ENCODE results near the gene RGL1. TPM values are rescaled to one million over a fixed set of nuclear protein-coding genes. Genes with fewer than 3 reads are reported as not detected.

RGL1 gene
- total RNA-seq, 1 donor from 2014 or later = 20.9 TPM

DNA sequence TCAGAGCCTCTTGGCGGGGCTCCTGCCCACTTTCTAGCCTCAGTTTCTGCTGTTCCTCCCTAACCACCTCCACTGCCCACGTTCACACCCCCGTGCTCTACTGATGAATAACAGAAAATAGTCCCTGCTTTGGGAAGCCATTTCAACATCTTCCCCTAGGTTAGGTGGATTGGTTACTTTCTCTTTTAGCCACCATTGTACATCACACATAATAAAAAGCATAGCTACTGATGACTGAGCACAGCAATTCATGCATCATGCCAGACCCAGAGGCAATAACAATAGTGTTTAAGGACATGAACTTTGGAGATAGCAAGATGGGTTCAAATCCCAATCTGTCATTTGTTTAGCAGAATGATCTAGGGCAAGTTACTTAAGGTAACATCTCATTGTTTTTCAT is 158.0 kb downstream of the RGL1 start:
- Mint-ChIP-seq H3K9me3 (ENCODE audit: low read depth) (no peaks in the 10 kb centered on the region), H3K4me3 (ENCODE audit: unreplicated experiment) (no peak overlapping the region)

DNA sequence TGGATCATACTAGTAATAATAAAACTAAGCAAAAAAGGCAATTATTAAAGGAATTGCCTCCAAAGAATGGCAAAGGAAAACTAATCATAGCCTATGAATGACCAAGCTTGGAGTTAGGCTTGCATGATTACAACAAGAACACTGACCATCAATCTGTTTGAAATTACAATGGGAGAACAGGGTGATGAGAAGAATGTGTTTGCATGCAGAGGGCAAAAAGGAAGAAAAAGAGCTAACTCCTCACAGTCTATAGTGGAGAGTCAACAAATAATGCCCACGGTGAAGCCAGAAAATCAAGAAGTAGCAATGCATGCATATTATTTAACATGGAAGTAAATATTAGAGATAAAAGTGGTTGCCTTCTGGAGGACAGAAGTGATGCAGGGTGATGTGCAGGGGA is 160.8 kb downstream of the RGL1 start:
- Mint-ChIP-seq H3K27me3 (ENCODE audit: low read depth) (no peaks in the 10 kb centered on the region), H3K27ac (ENCODE audit: unreplicated experiment) (no peak overlapping the region), H3K36me3 (ENCODE audit: low read depth) (peaks cover 12% of the 10 kb centered on the region), H3K4me1 (ENCODE audit: low read depth) (peaks cover under 1% of the 10 kb centered on the region), H3K9me3 (ENCODE audit: low read depth) (no peaks in the 10 kb centered on the region), H3K4me3 (ENCODE audit: unreplicated experiment) (no peak overlapping the region)
- TF ChIP-seq, protein P1, sequence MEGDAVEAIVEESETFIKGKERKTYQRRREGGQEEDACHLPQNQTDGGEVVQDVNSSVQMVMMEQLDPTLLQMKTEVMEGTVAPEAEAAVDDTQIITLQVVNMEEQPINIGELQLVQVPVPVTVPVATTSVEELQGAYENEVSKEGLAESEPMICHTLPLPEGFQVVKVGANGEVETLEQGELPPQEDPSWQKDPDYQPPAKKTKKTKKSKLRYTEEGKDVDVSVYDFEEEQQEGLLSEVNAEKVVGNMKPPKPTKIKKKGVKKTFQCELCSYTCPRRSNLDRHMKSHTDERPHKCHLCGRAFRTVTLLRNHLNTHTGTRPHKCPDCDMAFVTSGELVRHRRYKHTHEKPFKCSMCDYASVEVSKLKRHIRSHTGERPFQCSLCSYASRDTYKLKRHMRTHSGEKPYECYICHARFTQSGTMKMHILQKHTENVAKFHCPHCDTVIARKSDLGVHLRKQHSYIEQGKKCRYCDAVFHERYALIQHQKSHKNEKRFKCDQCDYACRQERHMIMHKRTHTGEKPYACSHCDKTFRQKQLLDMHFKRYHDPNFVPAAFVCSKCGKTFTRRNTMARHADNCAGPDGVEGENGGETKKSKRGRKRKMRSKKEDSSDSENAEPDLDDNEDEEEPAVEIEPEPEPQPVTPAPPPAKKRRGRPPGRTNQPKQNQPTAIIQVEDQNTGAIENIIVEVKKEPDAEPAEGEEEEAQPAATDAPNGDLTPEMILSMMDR (IDR thresholded peaks at IDR 0.05) = no peak
- DNase-seq (ENCODE audit: low spot score) = no peak

More for the DNA sequence above, 158.0 kb downstream of the RGL1 start:
- TF ChIP-seq, protein P1 (IDR thresholded peaks at IDR 0.05) = no peak
- Mint-ChIP-seq H3K27ac (ENCODE audit: unreplicated experiment) (no peak overlapping the region), H3K36me3 (ENCODE audit: low read depth) (peaks cover 6% of the 10 kb centered on the region), H3K27me3 (ENCODE audit: low read depth) (no peaks in the 10 kb centered on the region), H3K4me1 (ENCODE audit: low read depth) (no peaks in the 10 kb centered on the region)
- no peak for DNase-seq (ENCODE audit: low spot score)

DNA sequence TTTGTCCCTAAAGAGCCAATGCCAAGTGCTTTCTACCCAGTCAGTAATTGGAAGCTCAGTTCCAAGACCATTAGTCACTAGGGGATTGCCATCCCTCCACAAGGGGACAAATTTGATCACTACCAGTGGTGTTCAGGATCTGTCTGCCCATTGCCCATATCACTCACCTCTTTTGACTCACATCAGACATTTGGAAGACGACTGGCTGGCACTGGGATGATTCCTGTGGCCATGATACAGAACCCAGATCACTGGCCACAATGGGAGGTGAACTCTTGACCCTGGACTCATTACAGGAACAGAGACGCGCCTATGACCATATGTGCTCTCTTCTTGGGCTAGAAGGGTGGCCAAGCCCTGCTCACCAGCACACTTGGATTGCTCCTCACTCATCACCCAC is 161.6 kb downstream of the RGL1 start:
- Mint-ChIP-seq H3K27me3 (ENCODE audit: low read depth) (no peaks in the 10 kb centered on the region), H3K4me1 (ENCODE audit: low read depth) (peaks cover 3% of the 10 kb centered on the region), H3K4me3 (ENCODE audit: unreplicated experiment) (no peak overlapping the region), H3K27ac (ENCODE audit: unreplicated experiment) (no peak overlapping the region), H3K9me3 (ENCODE audit: low read depth) (no peaks in the 10 kb centered on the region), H3K36me3 (ENCODE audit: low read depth) (peaks cover 12% of the 10 kb centered on the region)
- no peak for DNase-seq (ENCODE audit: low spot score)
- TF ChIP-seq, protein P1 (IDR thresholded peaks at IDR 0.05) = no peak

DNA sequence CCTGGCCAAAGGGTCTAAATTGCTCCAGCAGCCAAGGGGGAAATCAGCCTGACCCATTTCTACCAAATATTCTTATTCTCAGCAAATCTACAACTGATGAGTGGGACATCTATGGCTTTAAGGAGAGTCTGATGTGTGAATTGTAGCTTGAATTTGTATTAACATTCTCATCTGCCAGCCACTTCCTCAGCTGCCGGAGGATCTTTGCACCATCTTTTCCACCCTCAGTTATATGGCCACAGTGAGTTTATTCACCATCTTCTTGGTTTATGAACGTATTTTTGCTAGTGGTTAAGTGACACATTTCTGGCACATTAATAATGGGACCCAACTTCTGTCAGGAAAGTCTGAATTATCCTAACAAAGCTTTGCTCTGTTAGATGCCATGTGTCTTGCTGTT is 163.0 kb downstream of the RGL1 start:
- Mint-ChIP-seq H3K27ac (ENCODE audit: unreplicated experiment) (no peak overlapping the region), H3K4me3 (ENCODE audit: unreplicated experiment) (no peak overlapping the region), H3K27me3 (ENCODE audit: low read depth) (no peaks in the 10 kb centered on the region), H3K9me3 (ENCODE audit: low read depth) (no peaks in the 10 kb centered on the region), H3K36me3 (ENCODE audit: low read depth) (peaks cover 13% of the 10 kb centered on the region), H3K4me1 (ENCODE audit: low read depth) (peaks cover 3% of the 10 kb centered on the region)
- TF ChIP-seq, protein P1 (IDR thresholded peaks at IDR 0.05) = no peak
- no peak for DNase-seq (ENCODE audit: low spot score)

DNA sequence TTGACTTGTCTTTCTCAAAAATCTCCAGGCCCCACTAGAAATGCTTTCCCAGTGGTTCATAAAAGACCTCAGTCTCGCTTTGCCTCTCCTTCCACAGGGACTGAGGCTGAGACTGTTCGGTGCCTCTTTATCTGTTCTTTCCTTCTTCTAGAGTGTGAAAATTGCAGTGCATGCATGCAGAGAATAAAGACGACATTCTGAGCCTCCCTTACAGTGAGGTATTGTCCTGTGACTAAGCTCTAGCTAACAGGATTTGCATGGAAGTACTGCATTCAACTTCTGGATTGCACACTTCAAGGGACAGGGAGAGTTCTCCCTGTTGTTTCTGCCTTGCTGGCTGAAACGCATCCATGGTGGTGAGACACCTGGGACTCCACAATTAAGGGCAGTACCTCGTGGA is 163.5 kb downstream of the RGL1 start:
- TF ChIP-seq, protein P1 (IDR thresholded peaks at IDR 0.05) = no peak
- peaks cover 3% of the 10 kb centered on the region for H3K4me1 Mint-ChIP-seq (ENCODE audit: low read depth)
- H3K36me3 Mint-ChIP-seq (ENCODE audit: low read depth) = peaks cover 13% of the 10 kb centered on the region
- DNase-seq (ENCODE audit: low spot score) = no peak
- no peak overlapping the region for H3K4me3 Mint-ChIP-seq (ENCODE audit: unreplicated experiment)
- H3K27me3 Mint-ChIP-seq (ENCODE audit: low read depth) = no peaks in the 10 kb centered on the region
- H3K27ac Mint-ChIP-seq (ENCODE audit: unreplicated experiment) = no peak overlapping the region
- H3K9me3 Mint-ChIP-seq (ENCODE audit: low read depth) = no peaks in the 10 kb centered on the region

Data from chondrocyte (in vitro differentiated cells).